NCI-H187 treated with DMSO at 0.1 percent for 48 hours (cell line): ENCODE results near the gene HPS5.

Source experiments
- DNase-seq: peaks from one replicate; lab custom pipeline; 2025; lab: John Stamatoyannopoulos, UW

The HPS5 gene

GRCh38 chr11:18320617-18321016, 1.3 kb downstream of the HPS5 start:
- no peak for DNase-seq

- no peak for DNase-seq
Measured at GRCh38 chr11:18319914-18320313, 2.0 kb downstream of the HPS5 start.

- no peak for DNase-seq
Measured at GRCh38 chr11:18317551-18317950, 4.4 kb downstream of the HPS5 start.

GRCh38 chr11:18315893-18316292, 6.0 kb downstream of the HPS5 start:
- no peak for DNase-seq

- DNase-seq = no peak
Measured at GRCh38 chr11:18314784-18315523, 7.0 kb downstream of the HPS5 start.

GRCh38 chr11:18313965-18314763, 7.8 kb downstream of the HPS5 start:
- no peak for DNase-seq

GRCh38 chr11:18312663-18313420, 9.1 kb downstream of the HPS5 start:
- no peak for DNase-seq

GRCh38 chr11:18312012-18312411, 9.9 kb downstream of the HPS5 start:
- no peak for DNase-seq

- no peak for DNase-seq
Measured at GRCh38 chr11:18310800-18311340, 11.1 kb downstream of the HPS5 start.

- DNase-seq = no peak
Measured at GRCh38 chr11:18309691-18310090, 12.2 kb downstream of the HPS5 start.

- DNase-seq = no peak
Measured at GRCh38 chr11:18308242-18308641, 13.7 kb downstream of the HPS5 start.

- DNase-seq = no peak
Measured at GRCh38 chr11:18307461-18308139, 14.3 kb downstream of the HPS5 start.

GRCh38 chr11:18304745-18305144, 17.2 kb downstream of the HPS5 start:
- no peak for DNase-seq

GRCh38 chr11:18299721-18300120, 22.2 kb downstream of the HPS5 start:
- no peak for DNase-seq

GRCh38 chr11:18295316-18295715, 26.6 kb downstream of the HPS5 start:
- DNase-seq = no peak

GRCh38 chr11:18294862-18295261, 27.1 kb downstream of the HPS5 start:
- DNase-seq = no peak

- no peak for DNase-seq
Measured at GRCh38 chr11:18288911-18289310, 33.0 kb downstream of the HPS5 start.

GRCh38 chr11:18285841-18286240, 36.1 kb downstream of the HPS5 start:
- no peak for DNase-seq

- DNase-seq = no peak
Measured at GRCh38 chr11:18282626-18283025, 39.3 kb downstream of the HPS5 start.

- no peak for DNase-seq
Measured at GRCh38 chr11:18280438-18281045, 41.4 kb downstream of the HPS5 start.

- no peak for DNase-seq
Measured at GRCh38 chr11:18277565-18278271, 44.2 kb downstream of the HPS5 start.
